ENCODE results near the gene PAPOLB.

Gene PAPOLB

GRCh38 chr7:4820405-4820966 is 41.3 kb downstream of the PAPOLB start:
- no peak for ATAC-seq

GRCh38 chr7:4819560-4820404 is 42.0 kb downstream of the PAPOLB start:
- ATAC-seq: no peak

GRCh38 chr7:4818000-4818794 is 43.6 kb downstream of the PAPOLB start:
- no peak for ATAC-seq

- ATAC-seq: no peak
These were observed 44.5 kb downstream of the PAPOLB start for GRCh38 chr7:4817178-4817901.

GRCh38 chr7:4816419-4817080 is 45.3 kb downstream of the PAPOLB start:
- no peak for ATAC-seq

GRCh38 chr7:4815609-4816418 is 46.0 kb downstream of the PAPOLB start:
- no peak for ATAC-seq

GRCh38 chr7:4815121-4815520 is 46.7 kb downstream of the PAPOLB start:
- ATAC-seq: no peak

- no peak for ATAC-seq
These were observed 47.4 kb downstream of the PAPOLB start for GRCh38 chr7:4814433-4814832.

- ATAC-seq: no peak
These were observed 52.2 kb downstream of the PAPOLB start for GRCh38 chr7:4809666-4810065.

- ATAC-seq: peak; percentile 17 to 41
These were observed 52.7 kb downstream of the PAPOLB start for GRCh38 chr7:4809091-4809591.

- ATAC-seq: no peak
These were observed 53.3 kb downstream of the PAPOLB start for GRCh38 chr7:4808565-4808964.

- ATAC-seq: no peak
These were observed 53.8 kb downstream of the PAPOLB start for GRCh38 chr7:4808026-4808425.

Data from activated CD4-positive, CD25-positive, alpha-beta regulatory T cell treated with anti-CD3 and anti-CD28 coated beads, Interleukin-2, amount 50 U/mL, for 24 hours (primary cell).